Stimulated activated CD8-positive, alpha-beta memory T cell treated with anti-CD3 and anti-CD28 coated beads, Interleukin-12 subunit alpha, Interleukin-12 subunit beta, amount 100 ng/mL, for 24 hours (primary cell): ENCODE results near the gene ALDH3A2.
"Not testable (repeated sequence)": the region's sequence is repeated elsewhere in the genome, so short reads cannot be mapped to it uniquely, and the experiment has no call there.

Source experiments
- DNase-seq: peaks from one replicate; pipeline ENCODE4 v3.0.0-alpha.2; 2020; ENCODE audit errors: extremely low read depth

ALDH3A2 gene

DNA sequence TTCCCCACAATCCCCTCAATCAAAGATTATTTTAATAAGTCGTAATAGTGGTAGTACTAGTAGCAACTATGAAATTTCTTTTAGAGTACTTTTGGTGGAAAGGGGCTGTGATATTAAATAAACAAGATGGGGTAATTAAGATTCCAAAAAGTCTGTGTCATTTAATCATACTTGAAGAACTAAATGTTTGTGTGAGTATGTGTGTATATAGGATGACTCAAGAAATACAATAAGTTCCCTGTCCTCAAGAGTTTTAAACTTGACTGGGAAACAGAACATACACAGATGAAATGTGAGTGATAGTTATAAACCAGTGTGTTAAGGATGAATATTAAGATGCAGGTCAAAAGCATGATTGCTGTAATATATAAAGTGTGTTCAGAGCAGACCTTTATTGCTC, 2.3 kb downstream of the ALDH3A2 start:
- no peak for DNase-seq

GRCh38 chr17:19651451-19652238, 3.1 kb downstream of the ALDH3A2 start:
- DNase-seq: no peak

GRCh38 chr17:19652595-19652994, 4.0 kb downstream of the ALDH3A2 start:
- no peak for DNase-seq

- DNase-seq: no peak
These were observed 5.9 kb downstream of the ALDH3A2 start for GRCh38 chr17:19654342-19654886.

DNA sequence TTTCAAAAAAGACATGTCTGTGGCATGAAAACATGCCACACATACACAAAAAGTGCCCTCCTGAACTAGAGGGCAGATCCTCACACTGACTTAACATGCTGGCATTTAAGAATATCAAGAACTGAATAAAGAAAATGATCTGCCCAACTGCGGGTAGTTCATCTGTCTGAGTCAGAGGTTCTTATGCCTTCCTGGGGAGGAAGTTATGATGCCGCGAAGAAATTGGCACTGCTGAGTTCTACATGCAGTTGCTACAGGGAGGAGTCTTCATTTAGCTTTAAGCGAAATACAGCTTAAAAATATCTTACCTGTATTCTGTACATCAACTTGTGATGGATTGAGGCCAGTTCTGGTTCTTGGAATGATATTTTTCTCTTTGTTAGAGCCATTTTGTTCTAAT, 6.3 kb downstream of the ALDH3A2 start:
- no peak for DNase-seq

DNA sequence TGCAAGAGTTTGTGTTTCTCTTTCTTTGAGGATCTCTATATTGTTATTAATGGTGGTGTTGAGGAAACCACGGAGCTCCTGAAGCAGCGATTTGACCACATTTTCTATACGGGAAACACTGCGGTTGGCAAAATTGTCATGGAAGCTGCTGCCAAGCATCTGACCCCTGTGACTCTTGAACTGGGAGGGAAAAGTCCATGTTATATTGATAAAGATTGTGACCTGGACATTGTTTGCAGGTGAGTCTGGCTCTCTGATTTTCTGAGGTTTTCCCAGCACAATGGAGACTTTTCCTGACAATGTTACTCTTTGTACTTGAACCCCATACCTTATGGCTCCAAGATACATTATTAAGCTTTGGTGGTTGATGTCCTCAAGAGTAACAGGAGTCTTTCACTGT, 7.8 kb downstream of the ALDH3A2 start:
- no peak for DNase-seq

GRCh38 chr17:19656851-19657581, 8.5 kb downstream of the ALDH3A2 start:
- DNase-seq: no peak

DNA sequence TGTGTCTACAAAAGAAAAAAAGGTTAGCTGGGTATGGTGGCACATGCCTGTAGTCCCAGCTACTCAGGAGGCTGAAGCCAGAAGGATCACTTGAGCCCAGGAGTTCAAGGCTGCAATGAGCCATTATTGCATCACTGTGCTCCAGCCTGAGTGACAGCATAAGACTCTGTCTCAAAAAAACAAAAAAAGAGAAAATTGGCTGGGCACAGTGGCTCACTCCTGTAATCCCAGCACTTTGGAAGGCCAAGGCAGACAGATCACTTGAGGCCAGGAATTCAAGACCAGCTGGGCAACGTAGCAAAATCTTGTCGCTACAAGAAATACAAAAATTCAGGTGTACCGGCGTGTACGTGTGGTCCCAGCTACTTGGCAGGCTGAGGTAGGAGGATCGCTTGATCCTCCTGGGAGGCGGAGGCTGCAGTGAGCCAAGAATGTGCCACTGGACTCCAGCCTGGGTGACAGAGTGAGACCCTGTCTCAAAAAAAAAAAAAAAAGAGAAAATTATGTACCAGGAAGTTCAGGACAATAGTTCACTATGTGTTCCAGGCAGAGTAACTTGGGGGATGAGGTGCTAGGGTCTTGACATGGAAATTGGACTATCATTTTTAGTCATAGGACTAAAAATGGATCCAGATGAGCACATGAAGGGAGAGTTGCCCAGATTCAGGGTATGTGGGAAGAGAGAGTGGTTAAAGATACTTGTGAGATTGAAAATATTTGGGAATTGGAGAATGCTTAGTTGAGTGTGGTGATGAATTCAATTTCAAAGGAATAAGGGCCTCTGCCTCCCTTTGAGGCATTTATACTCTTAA, 11.0 kb downstream of the ALDH3A2 start:
- no peak for DNase-seq

- no peak for DNase-seq
These were observed 11.8 kb downstream of the ALDH3A2 start for GRCh38 chr17:19660219-19660870.

GRCh38 chr17:19661121-19661520, 12.6 kb downstream of the ALDH3A2 start:
- no peak for DNase-seq

DNA sequence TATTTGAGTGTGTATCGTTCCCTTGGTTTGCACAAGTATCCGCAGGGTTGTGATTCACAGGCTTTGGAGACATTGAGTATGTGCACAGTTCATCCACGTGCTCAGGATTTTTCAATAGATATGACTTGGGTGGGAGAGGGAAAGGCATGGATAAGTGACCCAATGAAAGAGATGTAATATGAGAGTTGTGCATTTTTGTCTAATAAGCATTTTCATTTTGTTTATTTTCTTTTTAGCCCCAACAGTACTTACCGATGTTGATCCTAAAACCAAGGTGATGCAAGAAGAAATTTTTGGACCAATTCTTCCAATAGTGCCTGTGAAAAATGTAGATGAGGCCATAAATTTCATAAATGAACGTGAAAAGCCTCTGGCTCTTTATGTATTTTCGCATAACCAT, 14.5 kb downstream of the ALDH3A2 start:
- no peak for DNase-seq

DNA sequence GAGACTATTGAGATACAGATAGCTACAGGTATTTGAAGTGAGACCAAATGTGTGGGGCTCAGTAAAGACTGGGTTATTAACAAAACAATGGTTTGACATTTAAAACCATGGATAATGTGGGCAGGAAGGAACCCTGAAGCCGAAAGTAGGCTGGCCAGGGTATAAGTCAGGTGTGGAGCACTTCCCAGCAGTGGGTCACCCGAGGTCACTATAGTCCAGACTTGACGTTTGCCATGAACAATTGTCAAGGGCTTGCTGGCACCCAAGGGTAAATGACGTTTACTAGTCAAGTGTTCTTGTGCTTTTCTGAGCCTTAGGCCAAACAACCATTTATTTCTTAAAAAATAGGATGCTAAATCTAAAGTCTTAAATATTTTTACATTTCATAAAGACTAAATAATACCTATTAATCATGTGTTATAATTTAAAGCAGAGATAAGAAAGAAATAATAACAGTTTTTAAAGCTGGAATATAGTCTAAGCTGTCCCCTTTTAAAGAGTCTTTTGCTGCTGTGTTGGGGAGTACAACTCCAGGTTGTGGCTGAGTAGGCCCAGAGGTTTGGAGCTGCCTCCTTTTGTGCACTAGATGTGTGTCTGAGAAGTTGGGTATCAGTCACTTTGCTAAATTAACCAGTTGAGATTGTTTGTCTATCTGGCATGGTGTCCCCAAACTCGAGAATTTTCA, 15.7 kb downstream of the ALDH3A2 start:
- DNase-seq: no peak

DNA sequence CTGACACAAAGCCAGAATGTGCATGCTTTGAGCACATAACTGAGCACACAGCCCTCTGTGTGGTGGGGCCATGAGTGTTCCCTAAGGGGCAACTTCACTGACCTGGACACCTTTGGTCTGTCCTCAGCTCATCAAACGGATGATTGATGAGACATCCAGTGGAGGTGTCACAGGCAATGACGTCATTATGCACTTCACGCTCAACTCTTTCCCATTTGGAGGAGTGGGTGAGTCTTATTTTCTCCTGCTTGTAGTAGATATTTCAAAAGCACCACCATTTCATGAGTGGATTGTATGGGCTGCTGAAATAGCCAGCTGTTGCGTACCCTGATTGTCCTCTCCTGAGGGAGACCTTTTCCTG, 16.2 kb downstream of the ALDH3A2 start:
- no peak for DNase-seq

GRCh38 chr17:19669680-19670079, 21.1 kb downstream of the ALDH3A2 start:
- not testable (repeated sequence) for DNase-seq

GRCh38 chr17:19670908-19671307, 22.4 kb downstream of the ALDH3A2 start:
- no peak for DNase-seq

DNA sequence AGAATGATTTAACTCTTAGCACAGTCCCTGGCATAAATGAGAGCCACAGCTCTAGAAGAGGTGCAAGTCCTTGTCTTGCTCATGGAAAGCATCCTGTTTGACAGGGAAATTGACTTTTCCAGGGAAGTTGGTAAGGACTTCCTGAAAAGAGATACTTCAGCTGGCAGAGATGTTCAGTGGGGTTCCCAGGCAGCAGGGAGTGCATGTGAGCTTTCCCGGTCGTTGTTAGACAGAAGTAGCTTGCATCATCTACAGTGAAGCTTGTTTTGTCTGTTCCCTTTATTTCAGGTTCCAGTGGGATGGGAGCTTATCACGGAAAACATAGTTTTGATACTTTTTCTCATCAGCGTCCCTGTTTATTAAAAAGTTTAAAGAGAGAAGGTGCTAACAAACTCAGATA, 22.9 kb downstream of the ALDH3A2 start:
- DNase-seq: no peak

- no peak for DNase-seq
These were observed 23.6 kb downstream of the ALDH3A2 start for GRCh38 chr17:19672009-19672750.

DNA sequence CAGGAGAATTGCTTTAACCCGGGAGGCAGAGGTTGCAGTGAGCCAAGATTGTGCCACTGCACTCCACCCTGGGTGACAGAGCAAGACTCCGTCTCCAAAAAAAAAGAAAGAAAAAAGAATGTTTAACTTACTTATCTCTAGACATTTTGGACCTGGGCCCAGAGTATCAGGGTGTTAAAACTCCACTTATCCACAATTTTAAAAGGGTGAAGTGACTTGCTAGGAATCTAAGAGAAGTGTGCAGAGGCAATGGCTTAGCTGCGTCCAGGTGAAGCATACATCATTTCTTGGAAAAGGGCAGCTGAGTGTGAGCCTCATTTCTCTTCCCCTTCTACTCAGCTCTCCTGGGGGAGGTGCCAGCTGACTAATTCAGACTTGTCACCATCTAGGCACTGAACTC, 25.1 kb downstream of the ALDH3A2 start:
- no peak for DNase-seq

DNA sequence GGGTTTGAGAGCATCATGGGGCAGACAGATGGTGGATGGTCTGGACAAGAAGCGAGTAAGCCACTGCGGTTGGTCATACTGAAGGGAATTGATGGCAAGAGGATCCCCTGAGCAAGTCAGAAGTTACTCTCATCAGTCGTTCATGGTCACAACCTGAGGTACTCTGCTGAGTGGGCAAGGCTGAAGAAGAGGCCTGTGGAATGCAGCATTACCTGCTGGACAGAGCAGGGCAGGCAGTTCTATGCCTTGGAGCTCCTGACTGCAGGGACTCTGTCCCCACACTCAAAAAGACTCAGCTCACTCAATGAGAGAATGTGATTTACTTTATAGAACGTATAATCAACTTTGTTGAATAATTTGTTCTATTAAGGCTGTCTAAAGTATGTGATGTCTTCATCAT, 28.3 kb downstream of the ALDH3A2 start:
- no peak for DNase-seq

DNA sequence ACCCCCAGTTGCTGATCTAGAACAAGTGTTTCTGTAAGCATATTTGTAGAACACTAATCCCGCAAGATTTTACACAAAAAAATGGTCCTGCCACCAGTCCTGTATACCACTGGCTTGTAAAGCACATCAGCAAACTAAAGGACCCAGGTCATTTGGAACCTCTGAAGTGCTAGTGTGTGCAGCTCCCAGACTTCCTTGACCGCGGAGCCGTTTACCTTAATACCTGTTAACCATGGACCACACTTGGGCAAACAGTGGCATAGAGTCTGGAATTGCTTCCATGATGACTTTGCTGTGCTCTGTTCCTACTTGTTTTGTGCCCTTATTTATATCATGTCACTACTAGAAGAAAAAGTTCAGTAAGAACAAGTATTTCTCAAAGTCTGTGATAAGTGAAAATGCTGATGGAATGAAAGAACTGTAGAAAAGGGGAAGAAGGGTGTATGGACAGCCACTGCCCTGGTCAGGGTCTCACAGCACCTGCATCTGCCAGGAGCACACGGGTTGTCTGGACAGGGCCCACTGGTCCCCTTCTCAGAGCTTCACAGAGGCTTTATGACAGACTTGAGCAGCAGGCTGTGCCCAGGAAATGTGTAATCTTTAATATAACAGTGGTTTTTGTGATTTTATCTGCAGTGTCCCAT, 29.3 kb downstream of the ALDH3A2 start:
- DNase-seq: no peak
